OCI-LY3 (cell line): Measurements from ENCODE around the gene GTF2I.
"Not testable (repeated sequence)": the region's sequence is repeated elsewhere in the genome, so short reads cannot be mapped to it uniquely, and the experiment has no call there.

Source experiments
- EZH2phosphoT487 ChIP-seq: fragments of 200-600 bp; shearing (Covaris generic); IDR thresholded peaks from 2 replicates; pipeline ENCODE4 v1.6.1; 2018; ENCODE audit warnings: antibody characterized with exemption, mixed run types, low read depth
- TF ChIP-seq, protein P1 (sequence below): fragments of 200-600, 300-600 bp; sonication (generic); IDR thresholded peaks from 2 replicates; pipeline ENCODE4 v1.5.1; 2014; ENCODE audit warnings: antibody characterized with exemption, low read length, low read depth

DNA sequence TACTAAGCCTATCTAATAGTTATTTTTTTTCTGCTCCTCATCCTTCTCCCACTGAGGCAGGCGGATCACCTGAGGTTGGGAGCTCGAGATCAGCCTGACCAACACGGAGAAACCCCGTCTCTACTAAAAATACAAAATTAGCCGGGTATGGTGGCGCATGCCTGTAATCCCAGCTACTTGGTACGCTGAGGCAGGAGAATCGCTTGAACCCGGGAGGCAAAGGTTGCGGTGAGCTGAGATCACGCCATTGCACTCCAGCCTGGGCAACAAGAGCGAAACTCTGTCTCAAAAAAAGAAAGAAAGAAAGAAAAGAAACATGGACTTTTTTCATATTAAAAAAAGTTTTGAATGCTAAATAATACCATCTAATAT lies 6.4 kb upstream of the GTF2I start:
- TF ChIP-seq, protein P1, sequence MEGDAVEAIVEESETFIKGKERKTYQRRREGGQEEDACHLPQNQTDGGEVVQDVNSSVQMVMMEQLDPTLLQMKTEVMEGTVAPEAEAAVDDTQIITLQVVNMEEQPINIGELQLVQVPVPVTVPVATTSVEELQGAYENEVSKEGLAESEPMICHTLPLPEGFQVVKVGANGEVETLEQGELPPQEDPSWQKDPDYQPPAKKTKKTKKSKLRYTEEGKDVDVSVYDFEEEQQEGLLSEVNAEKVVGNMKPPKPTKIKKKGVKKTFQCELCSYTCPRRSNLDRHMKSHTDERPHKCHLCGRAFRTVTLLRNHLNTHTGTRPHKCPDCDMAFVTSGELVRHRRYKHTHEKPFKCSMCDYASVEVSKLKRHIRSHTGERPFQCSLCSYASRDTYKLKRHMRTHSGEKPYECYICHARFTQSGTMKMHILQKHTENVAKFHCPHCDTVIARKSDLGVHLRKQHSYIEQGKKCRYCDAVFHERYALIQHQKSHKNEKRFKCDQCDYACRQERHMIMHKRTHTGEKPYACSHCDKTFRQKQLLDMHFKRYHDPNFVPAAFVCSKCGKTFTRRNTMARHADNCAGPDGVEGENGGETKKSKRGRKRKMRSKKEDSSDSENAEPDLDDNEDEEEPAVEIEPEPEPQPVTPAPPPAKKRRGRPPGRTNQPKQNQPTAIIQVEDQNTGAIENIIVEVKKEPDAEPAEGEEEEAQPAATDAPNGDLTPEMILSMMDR, result not testable (repeated sequence)
- not testable (repeated sequence) for TF ChIP-seq EZH2phosphoT487
